Activated naive CD8-positive, alpha-beta T cell treated with anti-CD3 and anti-CD28 coated beads, Interleukin-2, amount 10 ng/mL, durations not matched to agents 7 days and 5 days (primary cell): ENCODE results near the gene NUP62. TPM values are rescaled to one million over a fixed set of nuclear protein-coding genes. Genes with fewer than 3 reads are reported as not detected.

Experiments
- ATAC-seq: fragments of 150-1000 bp; cut with Tn5 transposase; one replicate; pipeline ENCODE4 v1.10.0; 2021; ENCODE audit warnings: low read depth, moderate library complexity
- POLR2A ChIA-PET: fragments of 350-600 bp; sonication (Branson Sonifier 250); formaldehyde crosslinking; loops from one replicate; lab custom pipeline; 2021; ENCODE audit warnings: antibody characterized with exemption; lab: Charles Lee
- DNase-seq: peaks from one replicate; pipeline ENCODE4 v3.0.0; 2021
- H3K27ac Mint-ChIP-seq: one replicate; pipeline ENCODE4 v1.8.0; 2022; ENCODE audit warnings: mild to moderate bottlenecking, mixed read lengths
- H3K27me3 Mint-ChIP-seq: one replicate; pipeline ENCODE4 v1.8.0; 2022; ENCODE audit warnings: mild to moderate bottlenecking, moderate library complexity, mixed read lengths
- H3K36me3 Mint-ChIP-seq: one replicate; pipeline ENCODE4 v1.8.0; 2021; ENCODE audit warnings: mild to moderate bottlenecking, mixed read lengths
- H3K4me1 Mint-ChIP-seq: one replicate; pipeline ENCODE4 v1.8.0; 2021; ENCODE audit warnings: mixed read lengths
- H3K4me3 Mint-ChIP-seq: one replicate; pipeline ENCODE4 v1.8.0; 2022; ENCODE audit warnings: mild to moderate bottlenecking, moderate library complexity, mixed read lengths
- H3K9me3 Mint-ChIP-seq: one replicate; pipeline ENCODE4 v1.8.0; 2021; ENCODE audit warnings: mixed read lengths
- total RNA-seq, 2 experiments: library from RNA; stranded (reverse); gene quantifications; one replicate each; pipeline ENCODE4 v1.2.3, GENCODE V29; 2021

NUP62 gene
- total RNA-seq, 2 experiments from 2014 or later = 94.2 to 105 TPM

DNA sequence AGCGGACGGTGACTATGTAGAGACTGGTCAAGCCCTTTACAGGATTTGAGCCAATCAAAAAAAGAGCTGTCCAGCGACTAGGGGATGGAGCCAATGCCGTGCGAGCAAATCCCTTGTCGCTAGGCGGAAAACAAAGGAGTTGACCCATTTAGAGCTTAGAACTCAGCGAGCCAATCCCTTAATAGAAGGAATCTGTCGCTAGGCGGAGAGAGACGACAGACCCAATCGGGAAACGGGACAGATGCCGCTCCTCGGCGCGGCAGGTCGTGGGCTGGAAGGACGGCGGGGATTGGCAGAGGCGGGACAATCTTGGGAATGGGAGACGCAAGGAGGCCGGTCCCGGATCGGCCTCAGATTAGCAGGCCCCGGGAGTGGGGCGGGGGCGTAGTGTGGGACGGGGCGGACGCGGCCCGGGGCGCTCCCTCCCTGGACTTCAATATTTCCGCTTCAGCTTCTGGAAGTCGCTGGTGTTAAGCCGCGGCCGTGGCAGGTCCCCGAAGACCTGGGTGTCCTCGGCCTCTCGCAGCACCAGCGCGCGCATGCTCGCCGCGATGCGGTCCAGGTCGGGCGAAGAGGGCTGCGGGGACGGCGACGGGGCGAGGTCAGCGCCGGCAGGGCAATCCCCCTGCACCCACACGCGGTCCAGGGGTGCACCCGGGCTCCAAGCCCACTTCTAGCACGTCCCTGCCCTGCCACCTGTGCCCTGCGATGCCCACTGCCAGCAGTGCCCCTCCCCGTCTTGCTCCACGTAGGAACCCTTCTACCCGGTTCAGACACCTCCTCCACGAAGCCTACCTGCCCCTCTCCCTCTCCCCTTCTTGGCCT, 59.6 kb downstream of the NUP62 start:
- Mint-ChIP-seq H3K27ac (peak overlapping the region; percentile 94), H3K36me3 (peaks cover 4% of the 10 kb centered on the region), H3K4me1 (peaks cover 32% of the 10 kb centered on the region), H3K4me3 (no peak overlapping the region), H3K27me3 (no peaks in the 10 kb centered on the region), H3K9me3 (no peaks in the 10 kb centered on the region)
- ATAC-seq (peak; percentile 85), DNase-seq (peak; percentile 90)
- POLR2A ChIA-PET = interaction anchor here (0.7 to 2.0 kb wide), 11 partner anchors 8 to 280 kb away, joined by 3 to 17 read pairs (median 6); partner anchors contain the start of genes AKT1S1, ATF5, FUZ and IL4I1

- POLR2A ChIA-PET = interaction anchor here (0.7 to 2.0 kb wide), 11 partner anchors 8 to 279 kb away, joined by 3 to 17 read pairs (median 6); partner anchors contain the start of genes AKT1S1, ATF5, FUZ and IL4I1
- no peak overlapping the region for H3K4me3 Mint-ChIP-seq
- peaks cover 31% of the 10 kb centered on the region for H3K4me1 Mint-ChIP-seq
- DNase-seq (peak; percentile 85), ATAC-seq (peak; percentile 25)
- H3K36me3 Mint-ChIP-seq = peaks cover 6% of the 10 kb centered on the region
- no peaks in the 10 kb centered on the region for H3K9me3 Mint-ChIP-seq
- no peaks in the 10 kb centered on the region for H3K27me3 Mint-ChIP-seq
- H3K27ac Mint-ChIP-seq = no peak overlapping the region
Observed at GRCh38 chr19:49869009-49869483, 60.3 kb downstream of the NUP62 start.

GRCh38 chr19:49866933-49867782, 62.1 kb downstream of the NUP62 start, which contains the start of gene PNKP:
Gene PNKP, minus strand, starts transcription at chr19:49867576. Its CDS starts 372 bp downstream, at chr19:49867204.
- H3K36me3 Mint-ChIP-seq = peaks cover 11% of the 10 kb centered on the region
- POLR2A ChIA-PET = interaction anchor here (0.6 to 2.5 kb wide), 9 partner anchors 9 to 1206 kb away, joined by 3 to 25 read pairs (median 4); partner anchors contain the start of genes AKT1S1, FUZ, MED25 and PTOV1
- H3K9me3 Mint-ChIP-seq = no peaks in the 10 kb centered on the region
- ATAC-seq (peak; percentile 37), DNase-seq (peak; percentile 91)
- no peaks in the 10 kb centered on the region for H3K27me3 Mint-ChIP-seq
- peaks cover 32% of the 10 kb centered on the region for H3K4me1 Mint-ChIP-seq
- H3K27ac Mint-ChIP-seq = peak within 1 kb of the TSS; percentile 88
- H3K4me3 Mint-ChIP-seq = no peak within 1 kb of the TSS

GRCh38 chr19:49864890-49865289, 64.4 kb downstream of the NUP62 start:
- POLR2A ChIA-PET = interaction anchor here (0.8 kb wide), 1 partner anchor 14 kb away, joined by 3 read pairs; no protein-coding TSS in a partner anchor
- H3K36me3 Mint-ChIP-seq = peaks cover 13% of the 10 kb centered on the region
- H3K27me3 Mint-ChIP-seq = no peaks in the 10 kb centered on the region
- no peaks in the 10 kb centered on the region for H3K9me3 Mint-ChIP-seq
- H3K4me1 Mint-ChIP-seq = peaks cover 20% of the 10 kb centered on the region
- DNase-seq (no peak), ATAC-seq (no peak)
- no peak overlapping the region for H3K4me3 Mint-ChIP-seq
- H3K27ac Mint-ChIP-seq = no peak overlapping the region

DNA sequence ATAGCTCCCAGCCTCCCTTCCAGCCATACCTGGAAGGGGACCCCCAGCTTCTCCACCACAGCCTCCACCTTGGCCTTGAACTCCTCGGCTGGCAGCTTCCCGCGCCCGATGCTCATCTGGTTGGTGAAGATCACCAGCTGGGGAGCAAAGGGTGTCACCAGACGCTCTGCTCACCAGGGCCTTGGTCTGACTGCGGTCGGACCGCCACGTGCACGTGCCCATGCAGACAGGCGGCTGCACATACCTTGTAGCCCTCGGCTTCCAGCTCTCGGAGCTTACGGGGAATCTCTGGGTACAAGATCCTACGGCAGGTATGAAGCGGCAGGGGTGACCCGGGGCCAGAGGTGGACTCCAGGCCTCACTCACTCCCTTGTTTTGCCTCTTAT, 65.4 kb downstream of the NUP62 start:
- H3K27ac Mint-ChIP-seq = no peak overlapping the region
- no peak overlapping the region for H3K4me3 Mint-ChIP-seq
- POLR2A ChIA-PET = interaction anchor here (1.1 to 1.4 kb wide), 3 partner anchors 11 to 16 kb away, joined by 3 to 5 read pairs (median 3); partner anchors contain the start of gene PTOV1
- H3K4me1 Mint-ChIP-seq = peaks cover 20% of the 10 kb centered on the region
- peaks cover 13% of the 10 kb centered on the region for H3K36me3 Mint-ChIP-seq
- DNase-seq = no peak
- H3K27me3 Mint-ChIP-seq = no peaks in the 10 kb centered on the region
- H3K9me3 Mint-ChIP-seq = no peaks in the 10 kb centered on the region
- no peak for ATAC-seq

GRCh38 chr19:49863254-49863934, 65.9 kb downstream of the NUP62 start:
- Mint-ChIP-seq H3K27me3 (no peaks in the 10 kb centered on the region), H3K27ac (no peak overlapping the region), H3K4me1 (peaks cover 18% of the 10 kb centered on the region), H3K9me3 (no peaks in the 10 kb centered on the region), H3K4me3 (no peak overlapping the region), H3K36me3 (peaks cover 14% of the 10 kb centered on the region)
- no peak for ATAC-seq
- peak; percentile 25 for DNase-seq
- POLR2A ChIA-PET = interaction anchor here (1.1 to 1.4 kb wide), 3 partner anchors 12 to 15 kb away, joined by 3 to 5 read pairs (median 3); partner anchors contain the start of gene PTOV1

GRCh38 chr19:49862391-49863253, 66.7 kb downstream of the NUP62 start:
- Mint-ChIP-seq H3K36me3 (peaks cover 14% of the 10 kb centered on the region), H3K27ac (no peak overlapping the region), H3K4me3 (no peak overlapping the region), H3K9me3 (no peaks in the 10 kb centered on the region), H3K4me1 (peaks cover 17% of the 10 kb centered on the region), H3K27me3 (no peaks in the 10 kb centered on the region)
- ATAC-seq = no peak
- POLR2A ChIA-PET = interaction anchor here (1.2 to 1.4 kb wide), 2 partner anchors 12 to 13 kb away, joined by 3 to 5 read pairs; partner anchors contain the start of gene PTOV1
- DNase-seq = peak; percentile 42

DNA sequence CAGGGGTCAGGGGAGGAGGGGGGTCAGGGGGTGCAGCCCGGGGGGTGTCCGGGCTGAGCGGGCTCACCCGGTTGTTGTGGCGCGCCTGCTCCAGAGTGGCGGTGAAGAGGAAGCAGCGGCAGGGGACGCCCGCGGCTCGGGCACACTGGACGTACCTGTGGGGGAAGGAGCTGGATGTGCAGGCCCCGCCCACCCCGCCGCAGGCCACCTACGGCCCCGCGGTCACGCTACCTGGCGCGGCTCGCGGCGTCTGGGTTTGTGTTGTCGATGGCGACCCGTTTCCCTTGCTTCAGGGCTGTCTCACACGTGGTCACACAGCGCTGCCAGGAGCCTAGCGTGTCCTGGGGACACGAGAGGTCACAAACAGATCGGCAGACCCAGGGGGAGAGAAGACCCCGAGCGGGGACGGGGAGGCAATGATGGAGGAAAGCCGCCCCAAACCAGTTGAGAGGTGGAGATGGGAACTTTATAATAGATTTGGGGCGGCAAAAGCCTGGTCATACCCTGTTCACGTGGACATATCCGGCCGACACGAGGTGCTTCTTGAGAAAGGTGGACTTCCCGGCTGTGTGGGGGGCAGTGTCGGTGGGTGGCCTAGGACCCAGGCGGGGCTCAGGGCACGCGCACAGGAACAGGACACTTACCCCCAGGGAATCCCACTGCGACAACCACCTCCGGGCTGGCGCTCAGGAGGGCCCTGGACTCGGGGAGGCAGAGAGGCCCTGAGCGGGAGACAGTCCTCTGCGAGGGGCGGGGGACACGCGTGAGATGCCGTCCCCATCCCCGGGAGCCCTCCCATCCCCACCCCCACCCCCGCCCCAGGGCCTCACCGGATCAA, 67.5 kb downstream of the NUP62 start:
- Mint-ChIP-seq H3K27ac (no peak overlapping the region), H3K27me3 (no peaks in the 10 kb centered on the region), H3K36me3 (peaks cover 14% of the 10 kb centered on the region), H3K4me1 (peaks cover 16% of the 10 kb centered on the region), H3K4me3 (no peak overlapping the region), H3K9me3 (no peaks in the 10 kb centered on the region)
- ATAC-seq = no peak
- POLR2A ChIA-PET = no interaction called here
- no peak for DNase-seq

DNA sequence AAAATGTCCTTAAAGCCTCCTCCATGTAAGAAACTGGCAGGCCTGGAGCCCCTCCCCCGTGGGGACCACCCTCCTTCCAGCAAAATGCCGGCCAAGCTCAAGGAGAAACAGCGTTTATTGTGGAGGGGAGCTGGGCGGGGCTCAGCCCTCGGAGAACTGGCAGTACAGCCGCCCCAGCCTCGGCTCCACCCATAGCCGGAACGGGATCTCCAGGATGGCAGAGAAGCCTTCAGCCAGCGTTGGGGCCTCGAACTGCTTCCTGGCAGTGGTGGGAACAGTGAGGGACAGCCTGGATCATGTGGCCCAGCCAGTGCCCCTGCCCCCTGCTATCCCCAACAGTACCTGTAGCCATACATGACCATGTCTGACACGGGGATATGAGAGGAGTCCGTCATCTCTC, 68.2 kb downstream of the NUP62 start:
- no peaks in the 10 kb centered on the region for H3K27me3 Mint-ChIP-seq
- POLR2A ChIA-PET = interaction anchor here (1.1 kb wide), 1 partner anchor 41 kb away, joined by 3 read pairs; no protein-coding TSS in a partner anchor
- peaks cover 13% of the 10 kb centered on the region for H3K4me1 Mint-ChIP-seq
- no peak for ATAC-seq
- DNase-seq = no peak
- H3K9me3 Mint-ChIP-seq = no peaks in the 10 kb centered on the region
- no peak overlapping the region for H3K27ac Mint-ChIP-seq
- H3K36me3 Mint-ChIP-seq = peaks cover 14% of the 10 kb centered on the region
- H3K4me3 Mint-ChIP-seq = no peak overlapping the region

DNA sequence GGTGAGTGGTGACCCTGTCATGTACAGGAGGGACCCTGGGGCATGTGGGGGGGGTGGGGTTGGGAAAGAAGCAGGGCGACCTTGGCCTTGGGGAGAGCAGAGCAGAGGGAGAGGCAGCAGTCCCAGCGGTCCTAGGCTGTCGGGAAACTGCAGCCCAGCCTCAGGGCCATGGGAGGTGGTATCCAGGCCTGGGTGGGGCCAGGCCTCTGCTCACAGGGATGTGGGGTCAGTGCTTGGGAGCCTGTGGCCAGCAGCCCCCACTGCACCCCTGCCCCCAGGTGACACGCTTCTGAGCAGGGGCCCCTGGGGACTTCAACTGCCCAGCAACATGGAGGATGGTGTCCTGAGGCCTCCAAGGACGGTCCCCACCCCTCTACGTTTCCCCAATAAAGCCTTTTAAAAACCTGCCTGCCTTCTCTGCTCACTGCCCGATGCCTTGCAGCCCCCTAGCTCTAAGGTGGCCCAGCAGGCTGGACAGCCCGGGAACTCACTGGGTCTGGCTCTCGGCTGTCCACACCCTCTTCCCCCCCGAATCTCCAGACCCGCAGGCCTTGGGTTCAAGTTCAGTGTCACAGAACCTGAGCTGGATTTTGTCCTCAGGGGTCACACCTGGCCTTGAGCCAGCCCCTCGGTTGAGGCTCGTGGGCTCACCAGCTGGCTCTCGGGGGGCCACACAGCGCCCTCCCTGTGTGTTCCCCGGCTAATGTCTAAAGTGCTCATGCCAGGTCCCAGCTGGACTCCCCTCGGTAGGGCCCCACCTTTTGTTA, 68.8 kb downstream of the NUP62 start:
- DNase-seq (peak; percentile 26), ATAC-seq (no peak)
- H3K4me3 Mint-ChIP-seq = no peak overlapping the region
- POLR2A ChIA-PET = interaction anchor here (1.1 kb wide), 1 partner anchor 41 kb away, joined by 3 read pairs; no protein-coding TSS in a partner anchor
- H3K4me1 Mint-ChIP-seq = peaks cover 8% of the 10 kb centered on the region
- peaks cover 12% of the 10 kb centered on the region for H3K36me3 Mint-ChIP-seq
- no peaks in the 10 kb centered on the region for H3K9me3 Mint-ChIP-seq
- H3K27ac Mint-ChIP-seq = no peak overlapping the region
- H3K27me3 Mint-ChIP-seq = no peaks in the 10 kb centered on the region
